ENCODE results near the gene ATP2A1. TPM values are rescaled to one million over a fixed set of nuclear protein-coding genes. Genes with fewer than 3 reads are reported as not detected.

ATP2A1 gene
- total RNA-seq, 1 donor, result 0.18 TPM

GRCh38 chr16:28899882-28900590 is 21.7 kb downstream of the ATP2A1 start:
- no peak for DNase-seq (ENCODE audit: low read depth)
- H3K4me3 ChIP-seq (ENCODE audit: low read depth, low read length), result no peak overlapping the region
- no peak for TF ChIP-seq CTCF (IDR thresholded peaks at IDR 0.05; ENCODE audit: insufficient read depth, low read length)

GRCh38 chr16:28900601-28901000 is 22.3 kb downstream of the ATP2A1 start:
- no peak for DNase-seq (ENCODE audit: low read depth)
- TF ChIP-seq CTCF (IDR thresholded peaks at IDR 0.05; ENCODE audit: insufficient read depth, low read length), result no peak

GRCh38 chr16:28901862-28902261 is 23.6 kb downstream of the ATP2A1 start:
- TF ChIP-seq CTCF (IDR thresholded peaks at IDR 0.05; ENCODE audit: insufficient read depth, low read length), result no peak
- H3K4me3 ChIP-seq (ENCODE audit: low read depth, low read length), result no peak overlapping the region
- no peak for DNase-seq (ENCODE audit: low read depth)

More at GRCh38 chr16:28900601-28901000, 22.3 kb downstream of the ATP2A1 start:
- no peak overlapping the region for H3K4me3 ChIP-seq (ENCODE audit: low read depth, low read length)

GRCh38 chr16:28902909-28903308 is 24.6 kb downstream of the ATP2A1 start:
- DNase-seq (ENCODE audit: low read depth), result no peak
- TF ChIP-seq CTCF (IDR thresholded peaks at IDR 0.05; ENCODE audit: insufficient read depth, low read length), result no peak
- H3K4me3 ChIP-seq (ENCODE audit: low read depth, low read length), result no peak overlapping the region

GRCh38 chr16:28903344-28904042 is 25.2 kb downstream of the ATP2A1 start:
- DNase-seq (ENCODE audit: low read depth), result no peak
- no peak overlapping the region for H3K4me3 ChIP-seq (ENCODE audit: low read depth, low read length)
- no peak for TF ChIP-seq CTCF (IDR thresholded peaks at IDR 0.05; ENCODE audit: insufficient read depth, low read length)

GRCh38 chr16:28904363-28904762 is 26.1 kb downstream of the ATP2A1 start:
- no peak for DNase-seq (ENCODE audit: low read depth)
- H3K4me3 ChIP-seq (ENCODE audit: low read depth, low read length), result no peak overlapping the region
- TF ChIP-seq CTCF (IDR thresholded peaks at IDR 0.05; ENCODE audit: insufficient read depth, low read length), result no peak
